Endothelial cell of umbilical vein (primary cell): ENCODE measurements around the gene CCDC85C. TPM values are rescaled to one million over a fixed set of nuclear protein-coding genes. Genes with fewer than 3 reads are reported as not detected.

Source experiments
- BruUV-seq: library from RNA; stranded (reverse); fragments of 400-500 nt; replicated peaks from 2 replicates; lab custom pipeline; 2021; lab: Mats Ljungman, UMichigan
- CTCF ChIA-PET: fragments of 300-600, 350-600 bp; sonication (Branson Sonifier 250); formaldehyde crosslinking; loops from one replicate; lab custom pipeline; 2021; ENCODE audit warnings: antibody characterized with exemption, inconsistent platforms; lab: Charles Lee
- POLR2A ChIA-PET: fragments of 300-600, 350-600 bp; sonication (Branson Sonifier 250); formaldehyde crosslinking; loops from one replicate; lab custom pipeline; 2021; ENCODE audit warnings: antibody characterized with exemption, inconsistent platforms; lab: Charles Lee
- DNase-seq: peaks from one replicate; pipeline ENCODE4 v3.0.0-alpha.2; 2011; ENCODE audit warnings: low read depth, low spot score
- FAIRE-seq: peaks from 2 replicates; lab custom pipeline; 2011; peaks lifted over from hg19 to GRCh38; lab: Jason Lieb, UNC
- H2AFZ ChIP-seq: 2 replicates; pipeline ENCODE4 v1.6.0; 2012; ENCODE audit warnings: low read depth, low read length, control low read depth, inconsistent platforms
- H3K27ac ChIP-seq: 2 replicates; pipeline ENCODE4 v1.5.1; 2011; ENCODE audit warnings: low read depth, mild to moderate bottlenecking, control low read depth, low read length, moderate library complexity; ENCODE audit not compliant: insufficient read depth
- H3K27me3 ChIP-seq, 2 experiments: 2 replicates each; pipeline versions ENCODE4 v1.6.0 to v1.6.1; 2011; ENCODE audit warnings: low read length in 2 of 2, mixed read lengths in 1 of 2; ENCODE audit not compliant: control insufficient read depth in 2 of 2, insufficient read depth in 2 of 2
- H3K36me3 ChIP-seq, 2 experiments: 2 replicates in 1 of 2; 3 replicates in 1 of 2; pipeline ENCODE4 v1.5.1; 2011; ENCODE audit warnings: low read length in 2 of 2, mild to moderate bottlenecking in 1 of 2, moderate library complexity in 1 of 2; ENCODE audit not compliant: control insufficient read depth in 2 of 2, insufficient read depth in 2 of 2; ENCODE audit errors: extremely low read depth in 1 of 2
- H3K4me1 ChIP-seq: 3 replicates; pipeline ENCODE4 v1.5.1; 2011; ENCODE audit warnings: mild to moderate bottlenecking, low read length; ENCODE audit not compliant: control insufficient read depth, insufficient read depth; ENCODE audit errors: extremely low read depth
- H3K4me2 ChIP-seq: 2 replicates; pipeline ENCODE4 v1.6.1; 2011; ENCODE audit warnings: low read length, control low read depth, mixed read lengths; ENCODE audit not compliant: insufficient read depth
- H3K4me3 ChIP-seq, 3 experiments: fragments of 200-600 bp in 1 of 3; sonication (generic), shearing (Covaris generic) in 1 of 3; replicated peaks in 1 of 3; 2 replicates each; pipeline ENCODE4 v1.5.1; 2011 to 2016; ENCODE audit warnings: control low read depth in 3 of 3, low read length in 3 of 3, mild to moderate bottlenecking in 2 of 3, inconsistent platforms in 1 of 3, low read depth in 1 of 3, moderate library complexity in 1 of 3; ENCODE audit not compliant: insufficient read depth in 1 of 3
- H3K79me2 ChIP-seq: 2 replicates; pipeline ENCODE4 v1.6.0; 2012; ENCODE audit warnings: low read length, inconsistent platforms; ENCODE audit not compliant: control insufficient read depth, insufficient read depth
- H3K9ac ChIP-seq: replicated peaks from 2 replicates; pipeline ENCODE3; 2011; ENCODE audit warnings: low read length, control low read depth; ENCODE audit not compliant: insufficient read depth; ENCODE audit errors: extremely low read depth
- H3K9me1 ChIP-seq: replicated peaks from 3 replicates; pipeline ENCODE4 v1.6.0; 2011; ENCODE audit warnings: mild to moderate bottlenecking, low read length; ENCODE audit not compliant: control insufficient read depth, insufficient read depth; ENCODE audit errors: extremely low read depth
- H3K9me3 ChIP-seq: replicated peaks from 2 replicates; pipeline ENCODE4 v1.5.1; 2012; ENCODE audit warnings: low read length, inconsistent platforms; ENCODE audit not compliant: control insufficient read depth, insufficient read depth
- H4K20me1 ChIP-seq: replicated peaks from 2 replicates; pipeline ENCODE3; 2011; ENCODE audit warnings: mild to moderate bottlenecking, low read length; ENCODE audit not compliant: control insufficient read depth, insufficient read depth; ENCODE audit errors: extremely low read depth
- EZH2 ChIP-seq: IDR thresholded peaks from 2 replicates; pipeline ENCODE4 v1.6.1; 2012; ENCODE audit warnings: borderline replicate concordance, low read depth, mild to moderate bottlenecking, moderate library complexity, low read length, inconsistent platforms; ENCODE audit not compliant: severe bottlenecking
- FOS ChIP-seq: IDR thresholded peaks from 2 replicates; pipeline ENCODE4 v1.6.1; 2011; ENCODE audit warnings: mild to moderate bottlenecking, low read length, moderate library complexity, borderline replicate concordance; ENCODE audit not compliant: insufficient read depth
- GATA2 ChIP-seq: IDR thresholded peaks from 2 replicates; pipeline ENCODE4 v1.7.0; 2011; ENCODE audit warnings: low read depth, mild to moderate bottlenecking, moderate library complexity, mixed read lengths, low read length; ENCODE audit not compliant: insufficient read length, insufficient read depth
- POLR2A ChIP-seq: IDR thresholded peaks from 2 replicates; pipeline ENCODE4 v1.6.1; 2012; ENCODE audit warnings: low read depth, mild to moderate bottlenecking, control low read depth, low read length
- dilution Hi-C: fragments of 300-500 bp; cut with MboI; formaldehyde crosslinking; loops from one replicate; pipeline ENCODE4 v1.15.0; 2019; ENCODE audit warnings: low sequenced_read_pairs; ENCODE audit not compliant: extremely low pct_ligation_motif_present
- intact Hi-C: fragments of 100-400 bp; cut with micrococcal nuclease; formaldehyde crosslinking; loops from one replicate; pipeline ENCODE4 v1.10.0; 2022
- polyA plus RNA-seq, 4 experiments: library from polyadenylated mRNA; depleted of rRNA in 3 of 4; stranded (reverse) in 3 of 4; unstranded in 1 of 4; fragments of >200 nt; gene quantifications; 2 replicates each; pipeline versions ENCODE4 v1.2.1 to v1.2.3, GENCODE V29; 2011 to 2012; ENCODE audit warnings: missing spikeins in 1 of 4
- total RNA-seq: library from RNA; stranded (reverse); gene quantifications from 2 replicates; pipeline ENCODE4 v1.2.3, GENCODE V29; 2021
- TF ChIP-seq, protein P1 (sequence below): IDR thresholded peaks from 2 replicates; pipeline ENCODE4 v1.6.1; 2011; ENCODE audit not compliant: insufficient read depth, insufficient read length

The CCDC85C gene
- total and polyA plus RNA-seq, 2 donors (not counting 3 experiments of a cell fraction or from before 2014, with no cell fraction given) = 7.5 to 17.8 TPM

DNA sequence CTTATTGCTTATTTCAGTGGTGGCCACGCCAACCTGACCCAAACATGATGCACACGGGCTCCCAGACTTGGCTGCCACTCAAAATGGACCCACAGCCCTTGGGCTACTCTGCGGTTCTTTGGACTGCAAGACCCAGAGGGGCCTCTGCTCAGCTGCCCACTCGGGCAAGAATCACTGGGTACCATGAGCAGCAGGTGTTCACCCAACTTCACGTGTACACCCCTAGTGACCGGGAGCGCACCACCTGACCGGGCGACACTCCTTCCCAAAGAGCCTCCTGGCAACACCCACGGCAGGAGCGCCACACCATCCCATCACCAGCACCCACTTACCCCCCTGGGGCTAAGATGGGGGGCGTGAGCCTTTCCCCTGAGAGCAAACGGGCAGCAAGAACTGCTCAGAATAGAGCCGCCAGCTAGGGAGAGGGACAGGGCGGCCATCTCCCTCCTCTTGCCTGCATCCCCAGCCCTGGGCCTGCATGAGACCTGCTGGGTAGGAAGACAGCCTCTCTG is 90.8 kb downstream of the CCDC85C start:
- H3K27ac ChIP-seq = no peak overlapping the region
- H3K9me1 ChIP-seq = no peaks in the 10 kb centered on the region
- no peak overlapping the region for H3K9ac ChIP-seq
- no peaks in the 10 kb centered on the region for H3K4me1 ChIP-seq
- no peak overlapping the region for H2AFZ ChIP-seq
- POLR2A ChIA-PET = no interaction called here
- H3K36me3 ChIP-seq = peaks cover 8 to 29% of the 10 kb centered on the region in 2 experiments
- H4K20me1 ChIP-seq = no peaks in the 10 kb centered on the region
- no peak overlapping the region for H3K4me2 ChIP-seq
- H3K4me3 ChIP-seq = no peak overlapping the region
- DNase-seq (no peak), FAIRE-seq (no peak)
- H3K27me3 ChIP-seq = no peaks in the 10 kb centered on the region
- no TSS peak for BruUV-seq
- CTCF ChIA-PET = interaction anchor here (1.1 kb wide), 1 partner anchor 117 kb away, joined by 3 read pairs; no protein-coding TSS in a partner anchor
- no peaks in the 10 kb centered on the region for H3K9me3 ChIP-seq
- H3K79me2 ChIP-seq = no peaks in the 10 kb centered on the region
- TF ChIP-seq POLR2A (no peak), EZH2 (no peak), FOS (no peak)
- TF ChIP-seq, protein P1, sequence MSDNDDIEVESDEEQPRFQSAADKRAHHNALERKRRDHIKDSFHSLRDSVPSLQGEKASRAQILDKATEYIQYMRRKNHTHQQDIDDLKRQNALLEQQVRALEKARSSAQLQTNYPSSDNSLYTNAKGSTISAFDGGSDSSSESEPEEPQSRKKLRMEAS = no peak
- intact Hi-C loops (no loop called here), dilution Hi-C loops (no loop called here)

DNA sequence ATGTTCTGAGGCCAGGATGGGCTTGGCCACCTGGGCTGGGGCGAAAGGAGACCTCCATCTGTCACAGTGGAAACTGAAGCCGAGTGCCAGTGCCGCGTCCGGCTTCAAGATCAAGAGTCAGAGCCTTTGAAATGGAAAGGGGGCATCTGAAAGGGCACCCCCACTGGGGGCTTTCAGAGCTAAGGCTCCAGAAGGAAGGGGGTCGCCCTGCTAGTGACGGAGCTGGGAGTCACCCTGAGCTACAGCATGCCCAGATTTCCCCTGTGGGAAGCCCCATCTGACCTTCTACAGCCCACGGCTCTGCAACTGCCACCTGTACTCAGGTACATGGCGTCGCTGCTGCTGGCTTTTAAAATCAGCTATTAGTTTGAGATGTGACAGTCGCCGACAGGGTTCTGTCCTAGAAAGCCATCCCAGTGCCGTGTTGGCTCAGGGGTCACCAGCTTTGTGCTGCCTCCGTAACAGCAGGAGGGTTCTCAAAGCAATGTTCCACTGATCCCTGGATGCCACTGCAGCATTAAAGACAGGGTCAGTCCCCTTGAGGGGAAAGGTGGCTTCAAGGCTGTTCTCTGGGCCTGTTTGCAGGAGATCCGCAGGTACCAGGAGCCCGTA is 91.3 kb downstream of the CCDC85C start:
- no peak overlapping the region for H3K27ac ChIP-seq
- H3K79me2 ChIP-seq = no peaks in the 10 kb centered on the region
- no peak overlapping the region for H3K4me3 ChIP-seq
- FAIRE-seq (no peak), DNase-seq (no peak)
- no peaks in the 10 kb centered on the region for H3K9me1 ChIP-seq
- no peaks in the 10 kb centered on the region for H4K20me1 ChIP-seq
- H3K4me2 ChIP-seq = no peak overlapping the region
- no TSS peak for BruUV-seq
- no peaks in the 10 kb centered on the region for H3K4me1 ChIP-seq
- no peak overlapping the region for H2AFZ ChIP-seq
- TF ChIP-seq FOS (no peak), GATA2 (no peak), POLR2A (no peak), EZH2 (no peak)
- TF ChIP-seq, protein P1 = no peak
- intact Hi-C loops (no loop called here), dilution Hi-C loops (no loop called here)
- no peaks in the 10 kb centered on the region for H3K9me3 ChIP-seq
- CTCF ChIA-PET = interaction anchor here (1.1 to 1.7 kb wide), 2 partner anchors 115 to 117 kb away, joined by 3 to 4 read pairs; no protein-coding TSS in a partner anchor
- H3K27me3 ChIP-seq = no peaks in the 10 kb centered on the region
- no peak overlapping the region for H3K9ac ChIP-seq
- H3K36me3 ChIP-seq = peaks cover 8 to 34% of the 10 kb centered on the region in 2 experiments
- POLR2A ChIA-PET = no interaction called here
